Prostate gland (tissue), 2 donors: ENCODE data around the gene LCOR.

Experiments used
- POLR2A ChIP-seq: fragments of 450-650 bp; IDR thresholded peaks from one replicate; pipeline ENCODE4 v1.6.1; 2016; ENCODE audit warnings: antibody characterized with exemption, mild to moderate bottlenecking
- POLR2AphosphoS5 ChIP-seq: sonication (generic); formaldehyde crosslinking; IDR thresholded peaks from one replicate; pipeline ENCODE4 v1.6.1; 2017; ENCODE audit warnings: antibody characterized with exemption
- TF ChIP-seq, protein P1 (sequence below), 4 experiments: fragments of 200-600 bp in 2 of 4; fragments of 450-650 bp in 2 of 4; sonication (generic) in 2 of 4; IDR thresholded peaks; 1 replicate in 3 of 4; 2 replicates in 1 of 4; pipeline ENCODE4 v1.5.1; 2016 to 2019; ENCODE audit warnings: antibody characterized with exemption in 4 of 4, mild to moderate bottlenecking in 2 of 4, moderate library complexity in 2 of 4

DNA sequence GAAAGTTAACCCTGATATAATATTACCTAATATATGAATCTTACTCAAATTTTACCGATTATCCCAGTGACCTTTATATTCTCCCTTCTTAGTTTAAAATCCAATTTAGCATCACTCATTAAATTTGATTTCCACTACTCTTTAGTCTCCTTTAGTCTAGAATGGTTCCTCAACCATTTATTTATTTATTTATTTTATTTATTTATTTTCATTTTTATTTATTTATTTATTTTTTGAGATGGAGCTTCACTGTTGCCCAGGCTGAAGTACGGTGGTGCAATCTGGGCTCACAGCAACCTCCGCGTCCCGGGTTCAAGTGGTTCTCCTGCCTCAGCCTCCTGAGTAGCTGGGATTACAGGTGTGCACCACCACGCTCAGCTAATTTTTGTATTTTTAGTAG lies 92.8 kb downstream of the LCOR start:
- TF ChIP-seq, protein P1, sequence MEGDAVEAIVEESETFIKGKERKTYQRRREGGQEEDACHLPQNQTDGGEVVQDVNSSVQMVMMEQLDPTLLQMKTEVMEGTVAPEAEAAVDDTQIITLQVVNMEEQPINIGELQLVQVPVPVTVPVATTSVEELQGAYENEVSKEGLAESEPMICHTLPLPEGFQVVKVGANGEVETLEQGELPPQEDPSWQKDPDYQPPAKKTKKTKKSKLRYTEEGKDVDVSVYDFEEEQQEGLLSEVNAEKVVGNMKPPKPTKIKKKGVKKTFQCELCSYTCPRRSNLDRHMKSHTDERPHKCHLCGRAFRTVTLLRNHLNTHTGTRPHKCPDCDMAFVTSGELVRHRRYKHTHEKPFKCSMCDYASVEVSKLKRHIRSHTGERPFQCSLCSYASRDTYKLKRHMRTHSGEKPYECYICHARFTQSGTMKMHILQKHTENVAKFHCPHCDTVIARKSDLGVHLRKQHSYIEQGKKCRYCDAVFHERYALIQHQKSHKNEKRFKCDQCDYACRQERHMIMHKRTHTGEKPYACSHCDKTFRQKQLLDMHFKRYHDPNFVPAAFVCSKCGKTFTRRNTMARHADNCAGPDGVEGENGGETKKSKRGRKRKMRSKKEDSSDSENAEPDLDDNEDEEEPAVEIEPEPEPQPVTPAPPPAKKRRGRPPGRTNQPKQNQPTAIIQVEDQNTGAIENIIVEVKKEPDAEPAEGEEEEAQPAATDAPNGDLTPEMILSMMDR (IDR thresholded peaks at IDR 0.05) = no peak
- TF ChIP-seq POLR2A (no peak), POLR2AphosphoS5 (no peak)
